ENCODE results near the gene HCAR3.
"Not testable (repeated sequence)": the region's sequence is repeated elsewhere in the genome, so short reads cannot be mapped to it uniquely, and the experiment has no call there.

DNA sequence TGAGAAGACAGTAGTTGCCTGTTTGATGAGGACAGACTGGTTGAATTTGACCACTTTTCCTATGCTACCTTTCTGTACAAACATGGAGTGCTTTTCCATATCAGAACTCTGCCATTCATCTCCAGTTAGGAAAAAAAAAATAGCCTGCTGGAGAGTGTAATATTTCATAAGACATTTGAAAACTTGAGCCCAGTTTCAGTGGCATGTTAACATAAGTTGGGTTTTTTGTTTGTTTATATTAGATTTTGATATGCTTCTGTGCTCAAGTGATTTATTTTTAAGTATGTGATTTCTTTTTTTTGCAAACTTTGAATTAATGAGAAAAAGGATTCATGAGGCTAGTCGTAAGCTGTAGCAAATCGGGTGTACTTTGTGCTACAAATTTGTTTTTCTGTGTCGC, 12.8 kb downstream of the HCAR3 start:
- TF ChIP-seq, protein P1, sequence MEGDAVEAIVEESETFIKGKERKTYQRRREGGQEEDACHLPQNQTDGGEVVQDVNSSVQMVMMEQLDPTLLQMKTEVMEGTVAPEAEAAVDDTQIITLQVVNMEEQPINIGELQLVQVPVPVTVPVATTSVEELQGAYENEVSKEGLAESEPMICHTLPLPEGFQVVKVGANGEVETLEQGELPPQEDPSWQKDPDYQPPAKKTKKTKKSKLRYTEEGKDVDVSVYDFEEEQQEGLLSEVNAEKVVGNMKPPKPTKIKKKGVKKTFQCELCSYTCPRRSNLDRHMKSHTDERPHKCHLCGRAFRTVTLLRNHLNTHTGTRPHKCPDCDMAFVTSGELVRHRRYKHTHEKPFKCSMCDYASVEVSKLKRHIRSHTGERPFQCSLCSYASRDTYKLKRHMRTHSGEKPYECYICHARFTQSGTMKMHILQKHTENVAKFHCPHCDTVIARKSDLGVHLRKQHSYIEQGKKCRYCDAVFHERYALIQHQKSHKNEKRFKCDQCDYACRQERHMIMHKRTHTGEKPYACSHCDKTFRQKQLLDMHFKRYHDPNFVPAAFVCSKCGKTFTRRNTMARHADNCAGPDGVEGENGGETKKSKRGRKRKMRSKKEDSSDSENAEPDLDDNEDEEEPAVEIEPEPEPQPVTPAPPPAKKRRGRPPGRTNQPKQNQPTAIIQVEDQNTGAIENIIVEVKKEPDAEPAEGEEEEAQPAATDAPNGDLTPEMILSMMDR (IDR thresholded peaks at IDR 0.05): not testable (repeated sequence)
- TF ChIP-seq POLR2A (IDR thresholded peaks at IDR 0.05): not testable (repeated sequence)

All from stomach (tissue), 4 donors.